Stimulated activated CD4-positive, alpha-beta T cell treated with anti-CD3 and anti-CD28 coated beads, Interleukin-12 subunit alpha, Interleukin-12 subunit beta, amount 100 ng/mL, for 4 hours (primary cell): ENCODE measurements around the gene CALHM2.
"Not testable (repeated sequence)": the region's sequence is repeated elsewhere in the genome, so short reads cannot be mapped to it uniquely, and the experiment has no call there.

Experiments
- DNase-seq: peaks from one replicate; pipeline ENCODE4 v3.0.0-alpha.2; 2020

CALHM2 gene

GRCh38 chr10:103451831-103452505, at the start of gene CALHM2:
TSS of gene CALHM2 (minus strand) at chr10:103452370. CDS start at chr10:103449941, 2,429 bp downstream.
- peak; percentile 58 for DNase-seq

- DNase-seq, result no peak
Observed at GRCh38 chr10:103501186-103501585, 49.0 kb upstream of the CALHM2 start.

- no peak for DNase-seq
Observed at GRCh38 chr10:103500481-103500880, 48.3 kb upstream of the CALHM2 start.

GRCh38 chr10:103499881-103500280, 47.7 kb upstream of the CALHM2 start:
- no peak for DNase-seq

- DNase-seq, result no peak
Observed at GRCh38 chr10:103498936-103499638, 46.9 kb upstream of the CALHM2 start.

GRCh38 chr10:103497161-103497915, 45.2 kb upstream of the CALHM2 start:
- DNase-seq, result no peak

- no peak for DNase-seq
Observed at GRCh38 chr10:103495321-103495720, 43.2 kb upstream of the CALHM2 start.

GRCh38 chr10:103493916-103494877, 42.0 kb upstream of the CALHM2 start:
- peak; percentile 16 for DNase-seq

GRCh38 chr10:103493362-103493915, 41.3 kb upstream of the CALHM2 start, which contains the start of gene NEURL1:
TSS of gene NEURL1 (plus strand) at chr10:103493705. CDS start at chr10:103494388, 683 bp downstream.
- DNase-seq, result peak; percentile 12

- DNase-seq, result no peak
Observed at GRCh38 chr10:103492655-103493261, 40.6 kb upstream of the CALHM2 start.

GRCh38 chr10:103491729-103492364, 39.7 kb upstream of the CALHM2 start:
- DNase-seq, result no peak

- no peak for DNase-seq
Observed at GRCh38 chr10:103490986-103491314, 38.8 kb upstream of the CALHM2 start.

- no peak for DNase-seq
Observed at GRCh38 chr10:103487410-103487708, 35.2 kb upstream of the CALHM2 start.

GRCh38 chr10:103486635-103487409, 34.7 kb upstream of the CALHM2 start:
- DNase-seq, result not testable (repeated sequence)

- no peak for DNase-seq
Observed at GRCh38 chr10:103481974-103482531, 29.9 kb upstream of the CALHM2 start.

GRCh38 chr10:103480521-103480920, 28.4 kb upstream of the CALHM2 start:
- no peak for DNase-seq

- no peak for DNase-seq
Observed at GRCh38 chr10:103479135-103479534, 27.0 kb upstream of the CALHM2 start, which contains the start of gene CALHM3. TSS of gene CALHM3 (minus strand) at chr10:103479240. CDS start at chr10:103479032, 208 bp downstream.

GRCh38 chr10:103478671-103479070, 26.5 kb upstream of the CALHM2 start:
- no peak for DNase-seq

- no peak for DNase-seq
Observed at GRCh38 chr10:103476046-103476768, 24.0 kb upstream of the CALHM2 start.
